GM18498 (cell line): ENCODE measurements around the gene TWF2.
A peak's percentile ranks its signal among the peaks of the same experiment; 100 is the strongest.

ENCODE experiments used
- ATAC-seq: cut with Tn5 transposase; IDR thresholded peaks from one replicate; pipeline ENCODE4 v1.9.1; 2021; ENCODE audit warnings: mild to moderate bottlenecking, moderate library complexity; ENCODE audit not compliant: unreplicated experiment

Gene TWF2

GRCh38 chr3:52204337-52205073, 34.5 kb downstream of the TWF2 start:
- ATAC-seq: no peak

- ATAC-seq: no peak
These were observed 35.3 kb downstream of the TWF2 start for GRCh38 chr3:52203701-52204100.

GRCh38 chr3:52202384-52203077, 36.4 kb downstream of the TWF2 start:
- ATAC-seq: no peak

GRCh38 chr3:52200981-52201679, 37.8 kb downstream of the TWF2 start:
- no peak for ATAC-seq

GRCh38 chr3:52198643-52199608, 40.0 kb downstream of the TWF2 start:
- ATAC-seq: no peak

- ATAC-seq: peak; percentile 79
These were observed 40.9 kb downstream of the TWF2 start, which contains the start of gene ALAS1 for GRCh38 chr3:52197842-52198625. Gene ALAS1, plus strand, starts transcription at chr3:52198160. Its CDS starts 1,082 bp downstream, at chr3:52199242.

GRCh38 chr3:52197499-52197841, 41.5 kb downstream of the TWF2 start:
- ATAC-seq: no peak

GRCh38 chr3:52196977-52197376, 42.0 kb downstream of the TWF2 start:
- ATAC-seq: no peak

GRCh38 chr3:52195823-52196331, 43.1 kb downstream of the TWF2 start:
- ATAC-seq: no peak

- no peak for ATAC-seq
These were observed 43.7 kb downstream of the TWF2 start for GRCh38 chr3:52195291-52195597.

- ATAC-seq: no peak
These were observed 44.3 kb downstream of the TWF2 start for GRCh38 chr3:52194485-52195290.

GRCh38 chr3:52193065-52193464, 45.9 kb downstream of the TWF2 start:
- no peak for ATAC-seq

GRCh38 chr3:52191663-52192062, 47.3 kb downstream of the TWF2 start:
- no peak for ATAC-seq

- ATAC-seq: no peak
These were observed 48.5 kb downstream of the TWF2 start for GRCh38 chr3:52190294-52191074.

- no peak for ATAC-seq
These were observed 50.4 kb downstream of the TWF2 start for GRCh38 chr3:52188556-52188955.

GRCh38 chr3:52186729-52187128, 52.2 kb downstream of the TWF2 start:
- ATAC-seq: no peak

- no peak for ATAC-seq
These were observed 53.1 kb downstream of the TWF2 start for GRCh38 chr3:52185837-52186236.

GRCh38 chr3:52185311-52185710, 53.6 kb downstream of the TWF2 start:
- no peak for ATAC-seq
